Left ventricle myocardium inferior (tissue), 1 donor: ENCODE data around the gene REEP3. TPM values are rescaled to one million over a fixed set of nuclear protein-coding genes. Genes with fewer than 3 reads are reported as not detected.

Experiments used
- DNase-seq: peaks from one replicate; pipeline ENCODE4 v3.0.0-alpha.2; 2020
- H3K27ac ChIP-seq: fragments of 200-600 bp; replicated peaks from 2 replicates; pipeline ENCODE4 v1.8.0; 2021
- H3K27me3 ChIP-seq: fragments of 200-600 bp; 2 replicates; pipeline ENCODE4 v1.8.0; 2021; ENCODE audit warnings: low read depth
- H3K36me3 ChIP-seq: fragments of 200-600 bp; 2 replicates; pipeline ENCODE4 v1.8.0; 2021
- H3K4me1 ChIP-seq: fragments of 200-600 bp; 2 replicates; pipeline ENCODE4 v1.8.0; 2021
- H3K4me3 ChIP-seq: fragments of 200-600 bp; 2 replicates; pipeline ENCODE4 v1.8.0; 2021; ENCODE audit warnings: mild to moderate bottlenecking, moderate library complexity
- H3K9me3 ChIP-seq: fragments of 200-600 bp; replicated peaks from 2 replicates; pipeline ENCODE4 v1.8.0; 2021
- CTCF ChIP-seq: fragments of 200-600 bp; IDR thresholded peaks from 2 replicates; pipeline ENCODE4 v1.8.0; 2021; ENCODE audit warnings: antibody characterized with exemption, mild to moderate bottlenecking, borderline replicate concordance
- intact Hi-C: fragments of 100-400 bp; cut with micrococcal nuclease; formaldehyde crosslinking; loops from one replicate; pipeline ENCODE4 v1.11.0; 2022
- total RNA-seq: library from RNA; stranded (reverse); fragmentation: NEBNext Ultra II Directional; extraction: Animal tissue kit (Norgen Biotek cat#: 25700); gene quantifications from one replicate; pipeline ENCODE4 v1.2.1, GENCODE V29; 2021
- donor health status: DM: no; HTN: yes; CAD: no; lungs with severe emphysema.

Gene REEP3
- total RNA-seq, 1 donor from 2014 or later, result 18.2 TPM

GRCh38 chr10:63501954-63502353 is 19.2 kb upstream of the REEP3 start:
- DNase-seq, result no peak
- H3K4me3 ChIP-seq, result no peak overlapping the region
- peaks cover 53% of the 10 kb centered on the region for H3K4me1 ChIP-seq
- no peak overlapping the region for H3K27ac ChIP-seq
- intact Hi-C loops, result no loop called here
- no peaks in the 10 kb centered on the region for H3K9me3 ChIP-seq
- no peaks in the 10 kb centered on the region for H3K36me3 ChIP-seq
- TF ChIP-seq CTCF, result no peak
- no peaks in the 10 kb centered on the region for H3K27me3 ChIP-seq

GRCh38 chr10:63502832-63503231 is 18.4 kb upstream of the REEP3 start:
- intact Hi-C loops, result no loop called here
- no peak overlapping the region for H3K27ac ChIP-seq
- H3K36me3 ChIP-seq, result no peaks in the 10 kb centered on the region
- H3K27me3 ChIP-seq, result no peaks in the 10 kb centered on the region
- no peaks in the 10 kb centered on the region for H3K9me3 ChIP-seq
- TF ChIP-seq CTCF, result no peak
- no peak for DNase-seq
- peaks cover 48% of the 10 kb centered on the region for H3K4me1 ChIP-seq
- H3K4me3 ChIP-seq, result no peak overlapping the region

GRCh38 chr10:63503395-63503794 is 17.8 kb upstream of the REEP3 start:
- DNase-seq, result no peak
- H3K36me3 ChIP-seq, result no peaks in the 10 kb centered on the region
- H3K9me3 ChIP-seq, result peaks cover 2% of the 10 kb centered on the region
- H3K27me3 ChIP-seq, result no peaks in the 10 kb centered on the region
- no peak overlapping the region for H3K4me3 ChIP-seq
- intact Hi-C loops, result no loop called here
- H3K4me1 ChIP-seq, result peaks cover 47% of the 10 kb centered on the region
- no peak for TF ChIP-seq CTCF
- H3K27ac ChIP-seq, result no peak overlapping the region

GRCh38 chr10:63504145-63504881 is 16.9 kb upstream of the REEP3 start:
- no peaks in the 10 kb centered on the region for H3K36me3 ChIP-seq
- no peaks in the 10 kb centered on the region for H3K27me3 ChIP-seq
- H3K4me1 ChIP-seq, result peaks cover 38% of the 10 kb centered on the region
- TF ChIP-seq CTCF, result no peak
- intact Hi-C loops, result no loop called here
- no peak for DNase-seq
- peaks cover 7% of the 10 kb centered on the region for H3K9me3 ChIP-seq
- H3K4me3 ChIP-seq, result no peak overlapping the region
- H3K27ac ChIP-seq, result no peak overlapping the region

GRCh38 chr10:63505562-63505961 is 15.6 kb upstream of the REEP3 start:
- H3K9me3 ChIP-seq, result peaks cover 7% of the 10 kb centered on the region
- no peak overlapping the region for H3K4me3 ChIP-seq
- no peaks in the 10 kb centered on the region for H3K27me3 ChIP-seq
- no peak for DNase-seq
- H3K27ac ChIP-seq, result no peak overlapping the region
- intact Hi-C loops, result no loop called here
- H3K4me1 ChIP-seq, result peaks cover 36% of the 10 kb centered on the region
- no peaks in the 10 kb centered on the region for H3K36me3 ChIP-seq
- TF ChIP-seq CTCF, result no peak
